Retinal pigment epithelial cell (primary cell): Measurements from ENCODE around the gene HSD17B12.

ENCODE experiments used
- DNase-seq: peaks from one replicate; pipeline ENCODE4 v3.0.0-alpha.2; 2010; ENCODE audit warnings: low read depth
- H3K4me3 ChIP-seq: 2 replicates; pipeline ENCODE4 v1.5.1; 2011; ENCODE audit warnings: mild to moderate bottlenecking, low read length, control low read depth, moderate library complexity
- TF ChIP-seq, protein P1 (sequence below): conservative IDR thresholded peaks from 2 replicates; pipeline ENCODE4 v1.5.1; 2011; ENCODE audit warnings: low read depth, low read length, control low read depth, inconsistent platforms

Gene HSD17B12

GRCh38 chr11:43852057-43852636 is 171.6 kb downstream of the HSD17B12 start:
- TF ChIP-seq, protein P1, sequence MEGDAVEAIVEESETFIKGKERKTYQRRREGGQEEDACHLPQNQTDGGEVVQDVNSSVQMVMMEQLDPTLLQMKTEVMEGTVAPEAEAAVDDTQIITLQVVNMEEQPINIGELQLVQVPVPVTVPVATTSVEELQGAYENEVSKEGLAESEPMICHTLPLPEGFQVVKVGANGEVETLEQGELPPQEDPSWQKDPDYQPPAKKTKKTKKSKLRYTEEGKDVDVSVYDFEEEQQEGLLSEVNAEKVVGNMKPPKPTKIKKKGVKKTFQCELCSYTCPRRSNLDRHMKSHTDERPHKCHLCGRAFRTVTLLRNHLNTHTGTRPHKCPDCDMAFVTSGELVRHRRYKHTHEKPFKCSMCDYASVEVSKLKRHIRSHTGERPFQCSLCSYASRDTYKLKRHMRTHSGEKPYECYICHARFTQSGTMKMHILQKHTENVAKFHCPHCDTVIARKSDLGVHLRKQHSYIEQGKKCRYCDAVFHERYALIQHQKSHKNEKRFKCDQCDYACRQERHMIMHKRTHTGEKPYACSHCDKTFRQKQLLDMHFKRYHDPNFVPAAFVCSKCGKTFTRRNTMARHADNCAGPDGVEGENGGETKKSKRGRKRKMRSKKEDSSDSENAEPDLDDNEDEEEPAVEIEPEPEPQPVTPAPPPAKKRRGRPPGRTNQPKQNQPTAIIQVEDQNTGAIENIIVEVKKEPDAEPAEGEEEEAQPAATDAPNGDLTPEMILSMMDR = peak; percentile 85
- DNase-seq = peak; percentile 52
- H3K4me3 ChIP-seq = no peak overlapping the region

- no peak for DNase-seq
- no peak overlapping the region for H3K4me3 ChIP-seq
- TF ChIP-seq, protein P1 = no peak
Observed at GRCh38 chr11:43853781-43854180, 173.2 kb downstream of the HSD17B12 start.

GRCh38 chr11:43856993-43857392 is 176.5 kb downstream of the HSD17B12 start:
- DNase-seq = no peak
- TF ChIP-seq, protein P1 = no peak
- no peak overlapping the region for H3K4me3 ChIP-seq

DNA sequence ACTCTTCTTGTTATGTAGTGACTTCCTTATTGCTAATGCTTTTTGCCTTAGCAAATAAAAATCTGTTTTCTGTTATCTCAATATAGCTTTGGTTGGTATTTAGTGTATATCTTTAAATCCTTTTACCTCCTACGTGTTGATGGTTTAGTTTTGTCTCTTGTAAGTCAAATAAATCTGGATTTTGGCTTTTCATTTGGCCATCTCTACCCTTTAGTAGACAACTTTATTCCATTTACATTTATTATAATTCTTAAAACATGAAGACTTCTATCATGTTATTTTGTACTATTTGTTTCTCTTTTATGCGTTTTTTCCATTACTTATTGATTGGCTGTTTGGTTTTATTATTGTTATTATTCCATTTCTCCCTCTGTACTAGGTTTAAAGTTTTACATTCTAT is 180.6 kb downstream of the HSD17B12 start:
- TF ChIP-seq, protein P1 = no peak
- no peak overlapping the region for H3K4me3 ChIP-seq
- DNase-seq = no peak

DNA sequence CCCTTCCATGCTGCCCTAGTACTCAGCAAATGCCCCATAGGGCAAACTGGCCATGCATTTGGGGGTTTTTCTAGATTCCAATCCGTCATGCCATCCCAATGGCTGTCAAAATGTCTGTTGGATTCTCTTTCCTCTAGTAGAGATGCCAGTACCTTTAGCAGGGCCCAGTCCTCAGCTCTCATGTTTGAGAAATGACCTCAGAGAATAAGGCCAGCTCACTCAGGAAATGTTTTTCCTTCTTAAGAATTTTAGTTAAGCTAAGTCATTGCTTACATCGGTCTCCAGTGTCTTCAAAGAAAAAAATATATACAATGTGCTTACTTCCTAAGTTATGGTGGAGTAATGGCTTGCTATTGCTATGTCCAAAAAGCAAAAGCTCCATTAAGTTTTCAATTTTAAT is 186.0 kb downstream of the HSD17B12 start:
- no peak for DNase-seq
- no peak overlapping the region for H3K4me3 ChIP-seq
- TF ChIP-seq, protein P1 = no peak

DNA sequence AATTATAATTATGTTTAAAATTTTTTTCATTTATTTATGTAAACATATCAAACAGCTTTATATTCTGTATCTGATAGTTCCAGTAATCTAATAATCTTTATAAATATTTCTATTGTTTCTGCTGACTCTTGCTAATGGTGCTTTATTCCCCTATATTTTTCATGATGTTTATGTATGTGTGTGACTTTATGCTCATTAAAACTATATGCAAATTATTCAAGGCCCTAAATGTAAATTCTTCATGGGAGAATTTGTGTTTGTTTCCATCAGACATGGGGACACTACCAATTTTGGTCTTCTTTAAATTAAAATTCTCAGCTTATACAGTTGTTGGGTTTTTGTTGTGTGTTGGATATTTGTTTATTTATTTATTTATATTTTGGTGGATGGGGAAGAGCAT is 186.4 kb downstream of the HSD17B12 start:
- TF ChIP-seq, protein P1 = no peak
- no peak overlapping the region for H3K4me3 ChIP-seq
- no peak for DNase-seq

GRCh38 chr11:43868852-43869567 is 188.5 kb downstream of the HSD17B12 start:
- H3K4me3 ChIP-seq = no peak overlapping the region
- DNase-seq = no peak
- TF ChIP-seq, protein P1 = no peak
